NCI-H748 treated with DMSO at 0.1 percent for 48 hours (cell line): ENCODE results near the gene PACSIN2.
"Not testable (repeated sequence)": the region's sequence is repeated elsewhere in the genome, so short reads cannot be mapped to it uniquely, and the experiment has no call there.

Source experiments
- DNase-seq: peaks from one replicate; lab custom pipeline; 2025; lab: John Stamatoyannopoulos, UW

Gene PACSIN2

GRCh38 chr22:42964994-42965699 lies 49.8 kb downstream of the PACSIN2 start:
- DNase-seq: peak; percentile 64

- no peak for DNase-seq
These were observed 51.7 kb downstream of the PACSIN2 start for GRCh38 chr22:42963231-42963595.

DNA sequence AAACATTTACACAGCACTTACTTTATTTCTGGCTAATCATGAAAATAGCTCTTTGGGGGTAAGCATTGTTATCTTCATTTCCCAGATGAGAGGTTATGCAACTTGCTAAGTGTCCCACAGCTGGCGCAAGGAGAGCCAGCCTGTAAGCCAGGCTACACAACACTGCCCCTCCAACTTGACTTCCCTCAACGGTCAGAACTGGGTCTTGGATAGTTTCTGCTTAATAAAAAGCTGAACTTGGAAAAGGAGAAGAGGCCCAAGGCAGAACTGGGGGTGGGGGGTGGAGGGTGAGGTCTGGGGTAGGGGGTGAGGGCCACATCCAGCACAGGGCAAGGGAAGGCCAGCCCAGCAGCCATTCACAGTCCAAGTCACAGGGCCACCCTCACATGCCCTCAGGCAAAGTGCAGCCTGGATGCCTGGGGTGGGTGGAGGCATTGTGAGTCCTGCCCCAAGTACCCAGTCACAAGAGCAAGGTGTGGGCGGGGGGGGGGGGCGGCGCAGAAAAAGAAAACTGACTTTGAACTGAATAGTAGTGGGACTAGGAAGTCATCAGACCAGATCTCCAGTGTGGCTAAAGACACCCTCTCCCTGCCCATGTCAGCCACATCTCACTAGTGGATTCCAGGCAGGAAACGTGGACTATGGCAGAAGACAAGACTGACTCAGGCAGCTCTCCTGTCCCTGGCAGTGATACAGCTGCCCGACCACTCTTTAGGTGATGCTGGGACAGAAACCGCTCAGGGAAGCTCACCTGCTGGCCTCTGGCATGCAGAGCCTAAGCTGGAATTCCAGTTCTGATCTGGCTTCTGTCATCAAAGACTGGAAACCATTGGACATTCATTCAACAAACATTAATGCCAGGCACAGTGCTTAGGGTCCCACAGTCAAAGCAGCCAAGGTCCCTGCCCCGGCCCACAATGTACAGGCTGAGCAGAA lies 52.4 kb downstream of the PACSIN2 start:
- DNase-seq: no peak

- no peak for DNase-seq
These were observed 53.1 kb downstream of the PACSIN2 start for GRCh38 chr22:42961810-42962209.

DNA sequence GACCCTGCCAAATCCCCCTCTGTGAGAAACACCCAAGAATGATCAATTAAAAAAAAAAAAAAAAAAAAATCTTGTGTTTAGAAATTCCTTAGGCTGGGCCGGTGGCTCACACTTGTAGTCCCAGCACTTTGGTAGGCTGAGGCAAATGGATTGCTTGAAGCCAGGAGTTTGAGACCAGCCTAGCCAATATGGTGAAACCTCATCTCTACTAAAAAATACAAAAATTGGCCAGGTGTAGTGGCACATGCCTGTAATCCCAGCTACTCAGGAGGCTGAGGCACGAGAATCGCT lies 53.6 kb downstream of the PACSIN2 start:
- not testable (repeated sequence) for DNase-seq

DNA sequence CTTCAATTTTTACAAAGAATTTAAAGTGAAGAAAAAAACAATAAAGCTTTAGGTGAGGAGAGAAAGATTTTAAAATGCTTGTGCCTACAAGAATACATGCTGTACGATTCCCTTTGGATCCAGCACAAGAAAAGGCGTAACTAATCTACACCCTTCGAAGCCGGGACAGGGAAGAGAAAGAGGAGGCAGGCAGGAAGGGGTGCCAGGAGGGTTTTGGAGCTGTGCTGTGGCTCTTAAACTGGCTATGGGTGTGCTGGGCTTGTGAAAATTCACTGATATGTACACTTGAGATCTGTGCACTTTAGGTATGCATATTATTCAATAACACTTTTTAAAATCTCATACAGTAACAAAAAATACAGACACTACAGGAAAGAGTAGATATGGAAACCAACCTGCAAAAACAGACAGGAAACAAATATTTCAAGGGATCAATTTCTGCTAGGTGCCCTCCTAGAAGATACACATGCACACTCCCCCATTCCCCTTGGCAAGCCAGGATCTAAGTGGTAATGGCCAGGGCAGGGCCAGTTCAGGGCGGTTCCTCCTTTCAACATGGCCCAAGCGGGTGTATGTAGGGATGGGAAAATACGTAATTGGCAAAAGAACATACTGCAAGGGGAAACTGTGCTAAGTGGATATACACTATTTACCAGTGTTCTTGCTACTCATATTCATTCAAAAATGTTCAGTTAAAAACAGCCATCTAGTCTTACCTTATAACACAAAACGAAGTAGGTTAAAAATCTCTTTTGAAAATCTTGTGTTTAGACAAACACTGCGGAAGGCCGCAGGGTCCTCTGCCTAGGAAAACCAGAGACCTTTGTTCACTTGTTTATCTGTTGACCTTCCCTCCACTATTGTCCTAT lies 54.2 kb downstream of the PACSIN2 start:
- DNase-seq: no peak

GRCh38 chr22:42959576-42960509 lies 55.1 kb downstream of the PACSIN2 start:
- DNase-seq: no peak

GRCh38 chr22:42958937-42959336 lies 56.0 kb downstream of the PACSIN2 start:
- DNase-seq: no peak

- DNase-seq: no peak
These were observed 57.0 kb downstream of the PACSIN2 start for GRCh38 chr22:42957958-42958357.

- DNase-seq: no peak
These were observed 57.4 kb downstream of the PACSIN2 start for GRCh38 chr22:42957544-42957943.

GRCh38 chr22:42955848-42956247 lies 59.1 kb downstream of the PACSIN2 start:
- DNase-seq: no peak

DNA sequence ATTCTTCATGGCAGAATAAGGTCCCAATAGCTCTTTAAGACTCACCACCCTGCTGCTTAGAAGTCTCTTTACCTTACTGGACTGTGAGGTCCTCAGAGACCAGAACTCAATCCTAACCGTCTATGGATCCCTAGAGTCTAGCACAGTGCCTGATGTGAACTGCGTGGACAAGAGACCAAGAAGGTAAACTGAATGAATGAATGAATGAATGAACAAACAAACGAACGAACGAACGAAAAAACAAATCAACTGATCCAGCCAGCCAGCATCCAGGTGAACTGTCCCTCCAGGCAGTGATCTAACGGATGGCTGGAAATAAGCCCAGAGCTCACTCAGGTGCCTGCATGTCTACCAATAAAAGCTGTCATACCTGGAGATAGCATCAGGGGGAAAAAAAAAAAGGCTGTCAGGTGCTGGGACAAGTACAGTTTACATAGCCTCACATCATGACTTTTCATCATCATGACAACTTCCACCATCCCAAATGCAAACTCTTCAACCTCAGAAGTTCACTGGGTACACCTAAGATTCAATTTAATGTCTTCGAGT lies 59.8 kb downstream of the PACSIN2 start:
- no peak for DNase-seq

GRCh38 chr22:42953751-42954150 lies 61.2 kb downstream of the PACSIN2 start:
- not testable (repeated sequence) for DNase-seq

DNA sequence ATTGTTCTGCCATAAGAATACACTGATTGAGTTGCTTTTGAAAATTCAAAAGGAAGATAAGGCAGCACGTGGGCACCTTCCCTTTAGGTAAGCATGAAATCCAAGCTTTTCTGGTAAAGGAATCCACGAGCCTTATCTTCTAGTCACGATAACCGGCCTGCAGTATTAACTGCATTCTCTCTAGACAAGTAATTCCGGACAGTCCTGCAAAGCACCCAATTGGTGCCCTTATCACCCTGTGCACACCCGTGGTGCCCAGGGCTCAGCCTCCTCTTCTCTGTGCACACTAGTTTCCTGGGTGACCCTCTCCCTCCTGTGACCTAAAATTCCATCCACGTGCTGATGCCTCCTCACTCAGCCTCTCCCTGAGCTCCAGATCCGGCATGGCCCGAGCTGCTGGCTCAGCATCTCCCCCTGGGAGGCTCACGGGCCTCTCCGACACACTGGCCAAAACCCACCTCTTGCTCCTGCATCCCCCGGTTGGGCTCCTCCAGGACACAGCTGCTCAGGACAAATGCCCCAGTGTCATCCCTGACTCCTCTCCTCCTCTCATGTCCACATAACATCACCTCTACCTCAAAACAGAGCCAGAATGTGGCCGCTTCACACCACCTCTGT lies 63.7 kb downstream of the PACSIN2 start:
- DNase-seq: no peak

DNA sequence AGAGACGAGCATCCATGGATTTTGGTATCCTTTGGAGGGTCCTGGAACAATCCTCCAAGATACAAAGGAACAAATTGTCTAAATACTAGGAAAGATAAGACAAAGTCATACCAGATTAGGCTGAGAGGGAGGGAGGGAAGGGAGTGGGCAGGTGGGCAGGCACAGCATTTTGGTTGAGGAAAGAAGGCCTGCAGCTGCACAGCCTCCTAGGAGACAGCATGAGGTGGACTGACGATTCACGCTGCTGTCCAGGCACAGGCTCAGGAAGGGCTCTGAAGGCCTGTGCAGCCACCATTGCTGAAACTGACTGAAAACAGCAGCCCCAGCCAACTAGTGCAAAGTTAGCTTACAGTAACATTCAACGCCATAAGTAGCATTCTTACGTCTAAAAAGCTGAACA lies 64.7 kb downstream of the PACSIN2 start:
- no peak for DNase-seq

GRCh38 chr22:42949159-42949558 lies 65.8 kb downstream of the PACSIN2 start:
- DNase-seq: no peak

GRCh38 chr22:42948294-42948693 lies 66.7 kb downstream of the PACSIN2 start:
- DNase-seq: no peak

DNA sequence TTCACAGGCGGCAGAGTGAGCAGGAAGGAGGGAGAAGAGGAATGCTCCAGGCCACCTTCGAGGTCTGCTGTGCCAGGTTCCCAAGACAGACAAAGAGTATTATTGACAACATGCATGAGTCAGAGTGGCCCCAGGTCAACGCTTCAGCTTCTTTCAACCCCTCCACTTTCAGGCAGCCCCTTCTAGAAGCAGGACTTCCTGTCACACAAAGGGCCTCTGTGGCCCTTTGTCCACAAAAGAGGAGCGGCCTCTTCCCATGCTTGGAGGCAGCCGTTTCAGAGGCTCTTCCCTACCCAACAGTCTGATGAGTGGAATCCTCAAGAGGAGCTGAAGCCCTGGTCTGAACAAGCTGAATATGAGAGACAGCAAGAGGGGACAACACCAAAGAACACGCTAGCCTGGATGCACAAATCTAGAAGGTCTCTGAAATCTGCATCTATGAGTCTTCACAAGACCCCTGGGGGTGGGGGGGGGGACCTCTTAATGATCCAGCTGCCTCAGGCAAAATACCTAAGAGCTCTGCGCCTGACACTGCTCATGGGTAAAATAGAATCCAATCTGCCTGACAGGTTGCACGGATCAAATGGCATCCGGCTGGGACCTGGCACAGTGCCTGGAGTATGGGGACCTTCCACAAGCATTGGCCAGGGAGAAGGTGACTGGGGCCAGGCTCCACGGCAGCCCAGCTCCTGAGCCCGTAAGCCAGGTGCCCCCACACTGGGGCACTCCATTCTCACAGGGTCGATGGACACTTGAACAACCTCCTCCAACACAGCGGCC lies 67.5 kb downstream of the PACSIN2 start:
- peak; percentile 6 for DNase-seq

GRCh38 chr22:42946546-42947198 lies 68.3 kb downstream of the PACSIN2 start:
- no peak for DNase-seq
